WTC11 (cell line): ENCODE measurements around the gene PAFAH1B2.

ENCODE experiments used
- ATF1 ChIP-seq: sonication (generic); formaldehyde crosslinking; IDR thresholded peaks from 2 replicates; pipeline ENCODE4 v1.8.1; 2023; ENCODE audit warnings: mild to moderate bottlenecking, moderate library complexity, missing genetic modification reagents
- ATF3 ChIP-seq: sonication (generic); formaldehyde crosslinking; conservative IDR thresholded peaks from 2 replicates; pipeline ENCODE4 v1.8.1; 2022; ENCODE audit warnings: mild to moderate bottlenecking, missing genetic modification reagents
- ERG ChIP-seq: fragments of 250-450 bp; sonication (Bioruptor Pico); IDR thresholded peaks from 2 replicates; pipeline ENCODE4 v1.8.0; 2021; ENCODE audit warnings: mild to moderate bottlenecking
- ESRRA ChIP-seq: sonication (generic); formaldehyde crosslinking; IDR thresholded peaks from 2 replicates; pipeline ENCODE4 v1.8.1; 2022; ENCODE audit warnings: mild to moderate bottlenecking, missing genetic modification reagents, borderline replicate concordance
- FOXP1 ChIP-seq: sonication (generic); formaldehyde crosslinking; IDR thresholded peaks from 2 replicates; pipeline ENCODE4 v1.8.0; 2022; ENCODE audit warnings: missing genetic modification reagents, mild to moderate bottlenecking, moderate library complexity, borderline replicate concordance
- FOXP4 ChIP-seq: sonication (generic); formaldehyde crosslinking; IDR thresholded peaks from 2 replicates; pipeline ENCODE4 v1.8.0; 2022; ENCODE audit warnings: mild to moderate bottlenecking, missing genetic modification reagents
- JUN ChIP-seq: sonication (generic); formaldehyde crosslinking; IDR thresholded peaks from 2 replicates; pipeline ENCODE4 v1.8.0; 2023; ENCODE audit warnings: mild to moderate bottlenecking, missing genetic modification reagents
- SP1 ChIP-seq: sonication (generic); formaldehyde crosslinking; conservative IDR thresholded peaks from 2 replicates; pipeline ENCODE4 v1.8.1; 2022; ENCODE audit warnings: missing genetic modification reagents
- ZNF317 ChIP-seq: sonication (generic); formaldehyde crosslinking; IDR thresholded peaks from 2 replicates; pipeline ENCODE4 v1.8.1; 2023; ENCODE audit warnings: low read depth, mild to moderate bottlenecking, moderate library complexity, missing genetic modification reagents, borderline replicate concordance
- TF ChIP-seq, protein P1 (sequence below): fragments of 200-600 bp; IDR thresholded peaks from 2 replicates; pipeline ENCODE4 v1.8.0; 2022; ENCODE audit warnings: antibody characterized with exemption

GRCh38 chr11:117152066-117152465, 8.0 kb downstream of the PAFAH1B2 start:
- TF ChIP-seq ERG (no peak), ESRRA (CRISPR knock-in tag) (no peak), FOXP4 (CRISPR knock-in tag) (no peak), JUN (no peak), FOXP1 (no peak), ATF3 (CRISPR knock-in tag) (no peak), ZNF317 (no peak), SP1 (CRISPR knock-in tag) (no peak), ATF1 (no peak)
- TF ChIP-seq, protein P1, sequence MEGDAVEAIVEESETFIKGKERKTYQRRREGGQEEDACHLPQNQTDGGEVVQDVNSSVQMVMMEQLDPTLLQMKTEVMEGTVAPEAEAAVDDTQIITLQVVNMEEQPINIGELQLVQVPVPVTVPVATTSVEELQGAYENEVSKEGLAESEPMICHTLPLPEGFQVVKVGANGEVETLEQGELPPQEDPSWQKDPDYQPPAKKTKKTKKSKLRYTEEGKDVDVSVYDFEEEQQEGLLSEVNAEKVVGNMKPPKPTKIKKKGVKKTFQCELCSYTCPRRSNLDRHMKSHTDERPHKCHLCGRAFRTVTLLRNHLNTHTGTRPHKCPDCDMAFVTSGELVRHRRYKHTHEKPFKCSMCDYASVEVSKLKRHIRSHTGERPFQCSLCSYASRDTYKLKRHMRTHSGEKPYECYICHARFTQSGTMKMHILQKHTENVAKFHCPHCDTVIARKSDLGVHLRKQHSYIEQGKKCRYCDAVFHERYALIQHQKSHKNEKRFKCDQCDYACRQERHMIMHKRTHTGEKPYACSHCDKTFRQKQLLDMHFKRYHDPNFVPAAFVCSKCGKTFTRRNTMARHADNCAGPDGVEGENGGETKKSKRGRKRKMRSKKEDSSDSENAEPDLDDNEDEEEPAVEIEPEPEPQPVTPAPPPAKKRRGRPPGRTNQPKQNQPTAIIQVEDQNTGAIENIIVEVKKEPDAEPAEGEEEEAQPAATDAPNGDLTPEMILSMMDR, result no peak
